ENCODE data around the gene NKD2. TPM values are rescaled to one million over a fixed set of nuclear protein-coding genes. Genes with fewer than 3 reads are reported as not detected.

NKD2 gene
- total and polyA plus RNA-seq, 3 donors from 2014 or later, result 16.5 to 42.1 (median 31.6) TPM

GRCh38 chr5:1050423-1051365, 42.1 kb downstream of the NKD2 start:
- no peak for DNase-seq
- TF ChIP-seq POLR2A (IDR thresholded peaks at IDR 0.05), result no peak
- Histone ChIP-seq H3K36me3 (ENCODE audit: low read depth, missing control alignments) (no peaks in the 10 kb centered on the region), H3K27ac (no peak overlapping the region), H3K27me3 (no peaks in the 10 kb centered on the region), H3K9me3 (no peaks in the 10 kb centered on the region), H3K4me1 (no peaks in the 10 kb centered on the region), H3K4me3 (no peak overlapping the region)
- WGBS, 2 donors, result 78 to 87% methylated on average over 27 to 29 of the region's 29 CpGs
- intact Hi-C loops (cut with DNase I; ENCODE audit: low total_unique reads), result no loop called here

- TF ChIP-seq POLR2A (IDR thresholded peaks at IDR 0.05) (no peak), CTCF (IDR thresholded peaks at IDR 0.05) (no peak)
- H3K9me3 ChIP-seq, result no peaks in the 10 kb centered on the region
- no peak for DNase-seq
- H3K4me3 ChIP-seq, result no peak overlapping the region
- no peak overlapping the region for H3K27ac ChIP-seq
- WGBS, 2 donors, result 75 to 89% methylated on average over 4 to 16 of the region's 16 CpGs
- intact Hi-C loops (cut with DNase I; ENCODE audit: low total_unique reads), result no loop called here
- no peaks in the 10 kb centered on the region for H3K27me3 ChIP-seq
- no peaks in the 10 kb centered on the region for H3K36me3 ChIP-seq (ENCODE audit: low read depth, missing control alignments)
- no peaks in the 10 kb centered on the region for H3K4me1 ChIP-seq
Observed at GRCh38 chr5:1051366-1051720, 42.7 kb downstream of the NKD2 start.

GRCh38 chr5:1052076-1052475, 43.5 kb downstream of the NKD2 start:
- H3K4me1 ChIP-seq, result no peaks in the 10 kb centered on the region
- H3K9me3 ChIP-seq, result no peaks in the 10 kb centered on the region
- no peak overlapping the region for H3K27ac ChIP-seq
- WGBS, 2 donors, result 94 to 100% methylated on average over 6 to 17 of the region's 17 CpGs
- H3K36me3 ChIP-seq (ENCODE audit: low read depth, missing control alignments), result no peaks in the 10 kb centered on the region
- no peak overlapping the region for H3K4me3 ChIP-seq
- no peak for DNase-seq
- no peaks in the 10 kb centered on the region for H3K27me3 ChIP-seq
- TF ChIP-seq POLR2A (IDR thresholded peaks at IDR 0.05), result no peak
- TF ChIP-seq CTCF (IDR thresholded peaks at IDR 0.05), result no peak
- intact Hi-C loops (cut with DNase I; ENCODE audit: low total_unique reads), result no loop called here

GRCh38 chr5:1052641-1053390, 44.2 kb downstream of the NKD2 start:
- no peaks in the 10 kb centered on the region for H3K9me3 ChIP-seq
- no peaks in the 10 kb centered on the region for H3K4me1 ChIP-seq
- TF ChIP-seq CTCF (IDR thresholded peaks at IDR 0.05), result no peak
- no peak for TF ChIP-seq POLR2A (IDR thresholded peaks at IDR 0.05)
- no peak for DNase-seq
- H3K27me3 ChIP-seq, result no peaks in the 10 kb centered on the region
- intact Hi-C loops (cut with DNase I; ENCODE audit: low total_unique reads), result no loop called here
- 87 to 92% methylated on average over 19 to 27 of the region's 29 CpGs for WGBS, 2 donors
- no peaks in the 10 kb centered on the region for H3K36me3 ChIP-seq (ENCODE audit: low read depth, missing control alignments)
- H3K27ac ChIP-seq, result no peak overlapping the region
- no peak overlapping the region for H3K4me3 ChIP-seq

DNA sequence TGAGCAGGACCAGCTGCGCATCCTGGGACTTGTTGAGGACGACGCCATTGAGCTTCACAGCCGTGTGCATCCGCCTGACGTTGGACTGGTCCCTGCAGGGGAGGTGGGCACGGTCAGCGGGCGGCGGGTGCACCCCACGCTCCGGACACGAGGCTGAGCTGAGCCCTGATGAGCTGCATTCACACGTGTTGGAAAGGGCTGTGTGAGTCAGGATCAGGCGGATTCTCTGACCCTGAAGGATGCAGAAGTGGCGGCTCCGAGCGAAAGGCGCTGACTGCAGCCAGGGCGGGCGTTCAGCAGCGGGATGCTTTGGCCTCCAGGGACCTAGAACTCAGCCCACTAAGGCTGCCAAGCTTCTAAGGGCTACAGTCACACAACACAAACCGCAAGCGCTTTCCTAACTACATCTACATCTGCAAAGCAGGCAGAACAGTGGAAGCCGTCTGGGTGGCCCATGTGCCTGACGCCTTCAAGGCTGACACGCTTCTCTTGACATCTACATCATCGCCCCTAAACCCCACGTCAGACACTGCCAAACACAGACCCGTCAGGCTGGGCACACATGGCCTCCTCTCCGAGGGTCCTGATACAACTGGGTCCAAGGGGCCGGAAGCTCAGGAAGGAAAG, 44.9 kb downstream of the NKD2 start:
- no peaks in the 10 kb centered on the region for H3K36me3 ChIP-seq (ENCODE audit: low read depth, missing control alignments)
- no peak overlapping the region for H3K27ac ChIP-seq
- no peaks in the 10 kb centered on the region for H3K9me3 ChIP-seq
- H3K4me1 ChIP-seq, result no peaks in the 10 kb centered on the region
- 91 to 95% methylated on average over 22 to 32 of the region's 32 CpGs for WGBS, 2 donors
- intact Hi-C loops (cut with DNase I; ENCODE audit: low total_unique reads), result no loop called here
- no peak overlapping the region for H3K4me3 ChIP-seq
- H3K27me3 ChIP-seq, result no peaks in the 10 kb centered on the region
- TF ChIP-seq CTCF (IDR thresholded peaks at IDR 0.05) (no peak), POLR2A (IDR thresholded peaks at IDR 0.05) (no peak)
- no peak for DNase-seq

All from testis (tissue), 3 donors.